GM10266 (cell line): ENCODE results near the gene ATXN3.

Experiments
- DNase-seq: peaks from one replicate; pipeline ENCODE4 v3.0.0; 2012; ENCODE audit errors: extremely low spot score
- CTCF ChIP-seq: IDR thresholded peaks from 2 replicates; pipeline ENCODE4 v1.5.1; 2012; ENCODE audit warnings: mild to moderate bottlenecking, low read depth; ENCODE audit not compliant: control insufficient read depth, insufficient read depth; ENCODE audit errors: missing control alignments

ATXN3 gene

GRCh38 chr14:92108345-92109254 lies 2.2 kb upstream of the ATXN3 start:
- DNase-seq, result no peak
- TF ChIP-seq CTCF, result no peak

- DNase-seq, result peak; percentile 28
- TF ChIP-seq CTCF, result no peak
Observed at GRCh38 chr14:92105893-92106142, 564 bp downstream of the ATXN3 start.

GRCh38 chr14:92105073-92105892 lies 1.1 kb downstream of the ATXN3 start:
- DNase-seq, result no peak
- no peak for TF ChIP-seq CTCF

DNA sequence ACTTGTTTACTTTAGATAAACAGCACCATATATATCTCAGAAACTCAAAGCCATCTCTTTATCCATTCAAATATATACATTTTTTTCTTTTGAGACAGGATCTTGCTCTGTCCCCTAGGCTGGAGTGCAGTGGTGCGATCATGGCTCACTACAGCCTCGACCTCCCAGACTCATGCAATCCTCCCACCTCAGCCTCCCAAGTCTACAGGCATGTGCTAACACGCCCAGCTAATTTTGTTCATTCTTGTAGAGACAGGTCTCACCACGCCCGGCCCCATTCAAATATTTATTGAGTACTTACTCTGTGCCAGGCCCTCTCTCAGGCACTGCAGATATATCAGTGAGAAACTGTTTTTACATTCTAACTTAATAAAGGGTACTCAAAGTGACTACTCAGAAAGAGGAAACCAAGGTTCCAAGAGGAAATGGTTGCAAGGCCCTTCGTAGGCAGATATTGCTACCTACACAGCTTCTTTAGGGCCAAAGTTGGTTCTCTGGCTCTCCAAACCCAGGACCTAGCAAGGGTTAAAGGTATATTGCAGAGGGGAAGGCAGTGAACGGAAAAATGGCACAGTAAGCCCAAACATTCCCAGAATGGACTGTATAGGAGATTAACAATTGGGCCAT lies 2.9 kb downstream of the ATXN3 start:
- no peak for TF ChIP-seq CTCF
- no peak for DNase-seq

GRCh38 chr14:92099802-92100201 lies 6.6 kb downstream of the ATXN3 start:
- no peak for DNase-seq

DNA sequence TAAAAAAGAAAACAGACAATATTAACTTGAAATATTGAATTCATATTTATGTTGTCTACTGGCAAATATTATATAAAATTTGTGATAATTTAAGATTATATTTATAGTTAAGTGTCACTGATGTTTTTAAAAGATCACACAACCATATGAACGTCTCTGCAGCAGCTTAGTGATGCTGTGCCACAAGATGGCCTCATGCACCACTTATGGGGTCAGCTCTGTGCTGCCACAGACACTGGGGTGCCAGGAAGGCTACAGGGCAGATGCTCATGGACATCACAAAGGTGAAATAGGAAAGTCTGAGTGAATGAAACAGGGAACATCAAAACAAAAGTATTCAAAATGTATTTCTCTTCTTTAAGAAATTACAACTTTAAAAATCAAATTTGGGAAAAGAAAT lies 13.1 kb downstream of the ATXN3 start:
- TF ChIP-seq CTCF, result peak; percentile 33
- DNase-seq, result no peak

More at GRCh38 chr14:92099802-92100201, 6.6 kb downstream of the ATXN3 start:
- TF ChIP-seq CTCF, result no peak
